SHP77 (cell line): Measurements from ENCODE around the gene OR5AP2.
"Not testable (repeated sequence)": the region's sequence is repeated elsewhere in the genome, so short reads cannot be mapped to it uniquely, and the experiment has no call there.

Experiments
- DNase-seq, 2 experiments: peaks; one replicate each; lab custom pipeline; 2025; lab: John Stamatoyannopoulos, UW

Gene OR5AP2

DNA sequence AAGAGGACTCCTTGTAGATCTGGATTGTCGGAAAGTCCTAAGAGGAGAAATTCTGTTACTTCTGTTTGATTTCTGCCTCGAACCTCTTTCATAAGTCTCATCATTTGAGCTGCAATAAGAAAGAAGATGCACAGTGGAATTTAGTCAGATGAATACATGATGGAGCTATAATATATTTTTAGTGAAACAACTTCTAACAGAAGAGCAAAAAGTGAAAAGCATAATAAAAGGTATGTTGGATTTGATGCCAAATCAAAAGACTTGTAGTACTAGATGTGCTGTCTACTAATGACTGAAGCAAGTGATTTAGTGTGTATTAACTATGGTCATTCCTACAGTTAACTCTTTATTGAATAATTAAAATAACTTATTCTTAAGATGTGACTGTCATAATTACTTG, at the start of gene OR5AP2:
OR5AP2 (minus strand) TSS at position 101 of the 400 bp plus-strand sequence; CDS start at position 101, 0 bp downstream.
- DNase-seq: no peak

DNA sequence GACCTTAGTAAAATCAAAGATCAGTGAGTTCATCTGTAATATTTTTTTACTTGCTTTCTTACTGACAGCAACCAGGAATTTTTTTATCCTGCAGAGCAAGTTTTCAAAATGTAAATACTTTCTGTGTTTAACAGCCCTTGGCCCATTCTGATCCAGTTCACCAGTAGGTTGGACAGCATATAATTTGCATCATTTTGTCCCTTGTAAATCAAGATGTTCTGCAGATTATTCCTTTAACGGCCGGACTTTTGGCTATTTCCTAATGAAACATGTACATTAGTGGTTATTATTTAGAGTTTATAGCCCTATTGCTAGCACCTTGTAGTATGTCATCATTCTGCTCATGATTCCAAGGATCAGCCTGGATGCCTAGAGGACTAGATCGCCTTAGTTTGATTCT, 48.9 kb upstream of the OR5AP2 start:
- DNase-seq: not testable (repeated sequence)

DNA sequence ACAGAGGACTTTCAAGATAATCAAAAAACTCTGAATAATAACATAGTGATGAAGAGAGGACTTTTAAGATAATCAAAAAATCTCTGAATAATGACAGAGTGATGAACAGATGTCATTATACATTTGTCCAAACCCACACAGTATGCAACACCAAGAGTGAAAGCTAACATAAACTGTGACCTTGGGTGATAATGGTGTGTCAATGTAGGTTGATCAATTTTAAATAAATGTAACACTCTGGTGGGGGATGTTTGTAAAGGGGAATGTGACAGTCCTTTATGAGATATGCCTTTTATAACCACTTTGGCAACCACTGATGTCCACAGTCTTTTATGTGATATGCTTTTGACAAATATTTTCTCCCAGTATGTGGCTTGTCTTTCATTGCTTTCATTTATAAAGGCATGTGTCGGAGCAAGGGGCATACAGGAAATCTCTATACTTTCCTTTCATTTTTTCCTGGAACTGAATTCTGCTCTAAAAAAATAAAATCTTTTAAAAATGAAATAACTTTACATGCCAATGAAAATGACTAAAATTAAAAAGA, 46.4 kb upstream of the OR5AP2 start:
- no peak for DNase-seq

GRCh38 chr11:56670984-56671383, 28.7 kb upstream of the OR5AP2 start:
- no peak for DNase-seq

- no peak for DNase-seq
Observed at GRCh38 chr11:56663386-56663785, 21.1 kb upstream of the OR5AP2 start, which contains the start of gene OR5AR1. TSS of gene OR5AR1 (plus strand) at chr11:56663686. CDS start at chr11:56663686, 0 bp downstream.

- DNase-seq: no peak
Observed at GRCh38 chr11:56659755-56660154, 17.5 kb upstream of the OR5AP2 start.

DNA sequence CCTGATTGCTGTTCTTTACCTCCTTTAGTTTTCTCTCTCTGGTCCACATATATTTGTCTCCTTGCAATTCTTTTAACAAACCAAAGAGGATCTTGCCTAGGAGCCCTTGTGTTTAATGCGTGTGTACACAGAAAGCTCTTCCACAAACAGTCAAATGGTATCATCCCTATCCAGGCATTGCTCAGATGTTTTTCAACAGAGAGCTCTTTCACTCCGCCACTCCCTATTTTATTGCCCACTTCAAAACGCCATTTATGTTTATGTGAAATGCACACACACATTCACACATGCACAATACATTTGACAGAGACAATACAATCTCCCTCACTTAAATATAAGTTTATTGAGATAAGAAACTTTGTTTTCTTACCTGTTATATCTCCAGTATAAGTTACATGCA, 4.7 kb downstream of the OR5AP2 start:
- DNase-seq: no peak

DNA sequence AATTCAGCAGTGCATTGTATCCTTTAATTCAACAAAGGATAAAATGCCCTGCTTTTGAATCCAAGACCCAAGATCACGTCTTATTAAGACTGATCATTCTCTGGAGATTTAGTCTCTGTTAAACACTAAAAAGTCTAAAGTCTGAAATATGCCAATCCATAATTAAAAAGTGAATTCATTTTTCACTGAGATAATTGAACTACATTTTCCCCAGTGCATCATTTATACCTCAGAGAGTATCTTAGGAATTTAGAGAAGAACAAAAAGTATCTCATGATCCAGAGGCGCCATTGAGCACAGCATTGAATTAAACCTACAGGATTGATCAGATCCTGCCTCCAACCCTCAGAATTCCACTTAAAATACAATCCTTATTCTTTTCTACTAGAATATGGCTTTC, 5.4 kb downstream of the OR5AP2 start:
- no peak for DNase-seq

GRCh38 chr11:56632329-56632728, 9.9 kb downstream of the OR5AP2 start:
- no peak for DNase-seq

DNA sequence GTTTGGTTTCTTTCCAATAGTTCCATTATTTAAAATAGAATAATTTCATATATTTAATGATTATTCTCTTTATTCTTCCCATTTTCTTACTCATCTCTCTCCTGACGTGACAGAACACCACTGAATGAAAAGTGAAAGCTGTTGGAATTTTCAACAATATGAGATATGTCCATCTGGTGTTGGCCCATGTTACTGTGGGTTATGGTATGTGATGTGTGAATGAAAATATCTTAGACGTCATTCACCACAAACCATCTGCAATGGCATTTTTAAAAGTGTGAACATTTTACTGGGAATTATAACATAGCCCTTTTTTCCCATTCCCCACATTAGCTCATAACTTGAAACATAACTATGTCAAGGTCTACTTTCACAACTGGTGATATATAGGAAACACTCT, 16.3 kb downstream of the OR5AP2 start:
- no peak for DNase-seq

GRCh38 chr11:56624661-56625110, 17.6 kb downstream of the OR5AP2 start:
- DNase-seq: peak in 1 of 2 experiments; percentile 1

DNA sequence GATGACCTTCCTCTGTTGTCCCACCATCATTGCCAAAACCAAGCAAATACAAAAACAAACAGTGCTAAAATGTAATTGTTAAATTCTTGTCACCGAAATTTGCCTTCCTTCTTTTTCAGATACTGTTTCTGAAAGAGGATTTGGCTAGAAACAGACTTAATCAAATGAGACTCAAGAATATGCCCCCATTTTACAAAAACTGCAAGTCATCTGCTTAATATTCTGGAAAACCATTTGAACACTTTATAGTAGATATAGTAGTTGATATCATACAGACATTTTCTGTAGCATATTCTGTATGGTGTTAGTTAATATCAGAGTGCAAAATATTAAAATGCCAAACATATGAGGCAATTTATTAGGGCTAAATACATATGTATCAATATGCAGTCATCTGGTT, 31.1 kb downstream of the OR5AP2 start:
- no peak for DNase-seq

GRCh38 chr11:56592088-56592717, 50.0 kb downstream of the OR5AP2 start:
- not testable (repeated sequence) for DNase-seq
